ENCODE results near the gene GOLGA6D.
"Not testable (repeated sequence)": the region's sequence is repeated elsewhere in the genome, so short reads cannot be mapped to it uniquely, and the experiment has no call there.

The GOLGA6D gene

GRCh38 chr15:75278497-75278896 lies 4.1 kb upstream of the GOLGA6D start:
- not testable (repeated sequence) for DNase-seq (ENCODE audit: low read depth)

GRCh38 chr15:75284152-75284551 lies 1.5 kb downstream of the GOLGA6D start:
- DNase-seq (ENCODE audit: low read depth) = not testable (repeated sequence)

- DNase-seq (ENCODE audit: low read depth) = not testable (repeated sequence)
These were observed 11.0 kb downstream of the GOLGA6D start for GRCh38 chr15:75293660-75294059.

GRCh38 chr15:75298541-75299310 lies 16.1 kb downstream of the GOLGA6D start:
- DNase-seq (ENCODE audit: low read depth) = not testable (repeated sequence)

- DNase-seq (ENCODE audit: low read depth) = peak; percentile 49
These were observed 16.7 kb downstream of the GOLGA6D start for GRCh38 chr15:75299311-75299688.

GRCh38 chr15:75300026-75300425 lies 17.4 kb downstream of the GOLGA6D start:
- DNase-seq (ENCODE audit: low read depth) = not testable (repeated sequence)

- no peak for DNase-seq (ENCODE audit: low read depth)
These were observed 19.7 kb downstream of the GOLGA6D start for GRCh38 chr15:75302318-75302717.

- not testable (repeated sequence) for DNase-seq (ENCODE audit: low read depth)
These were observed 20.1 kb downstream of the GOLGA6D start for GRCh38 chr15:75302753-75303152.

GRCh38 chr15:75306188-75306587 lies 23.6 kb downstream of the GOLGA6D start:
- no peak for DNase-seq (ENCODE audit: low read depth)

- DNase-seq (ENCODE audit: low read depth) = no peak
These were observed 25.2 kb downstream of the GOLGA6D start for GRCh38 chr15:75307778-75308390.

- DNase-seq (ENCODE audit: low read depth) = no peak
These were observed 27.1 kb downstream of the GOLGA6D start for GRCh38 chr15:75309711-75310110.

- DNase-seq (ENCODE audit: low read depth) = not testable (repeated sequence)
These were observed 29.9 kb downstream of the GOLGA6D start for GRCh38 chr15:75312548-75312947.

GRCh38 chr15:75313116-75313845 lies 30.6 kb downstream of the GOLGA6D start:
- no peak for DNase-seq (ENCODE audit: low read depth)

- DNase-seq (ENCODE audit: low read depth) = no peak
These were observed 32.1 kb downstream of the GOLGA6D start for GRCh38 chr15:75314552-75315290.

- not testable (repeated sequence) for DNase-seq (ENCODE audit: low read depth)
These were observed 36.7 kb downstream of the GOLGA6D start for GRCh38 chr15:75319231-75319897.

GRCh38 chr15:75321711-75322110 lies 39.1 kb downstream of the GOLGA6D start:
- DNase-seq (ENCODE audit: low read depth) = no peak

GRCh38 chr15:75325922-75326321 lies 43.3 kb downstream of the GOLGA6D start:
- no peak for DNase-seq (ENCODE audit: low read depth)

- no peak for DNase-seq (ENCODE audit: low read depth)
These were observed 44.4 kb downstream of the GOLGA6D start for GRCh38 chr15:75327005-75327404.

GRCh38 chr15:75327491-75327890 lies 44.9 kb downstream of the GOLGA6D start:
- DNase-seq (ENCODE audit: low read depth) = no peak

- no peak for DNase-seq (ENCODE audit: low read depth)
These were observed 46.1 kb downstream of the GOLGA6D start for GRCh38 chr15:75328493-75329314.

GRCh38 chr15:75329571-75329970 lies 46.9 kb downstream of the GOLGA6D start:
- no peak for DNase-seq (ENCODE audit: low read depth)

All from activated T-cell treated with anti-CD3 and anti-CD28 coated beads for 24 hours (primary cell).